CD8-positive, alpha-beta memory T cell (primary cell): ENCODE data around the gene NUDT19. TPM values are rescaled to one million over a fixed set of nuclear protein-coding genes. Genes with fewer than 3 reads are reported as not detected.

ENCODE experiments used
- CTCF ChIA-PET: fragments of 350-600 bp; sonication (Branson Sonifier 250); formaldehyde crosslinking; loops from one replicate; lab custom pipeline; 2021; ENCODE audit warnings: antibody characterized with exemption; lab: Charles Lee
- POLR2A ChIA-PET: fragments of 350-600 bp; sonication (Branson Sonifier 250); formaldehyde crosslinking; loops from one replicate; lab custom pipeline; 2021; ENCODE audit warnings: antibody characterized with exemption; lab: Charles Lee
- DNase-seq, 5 donors: peaks; one replicate each; pipeline versions ENCODE4 v3.0.0 to v3.0.0-alpha.2; 2020 to 2022; ENCODE audit warnings: mixed read lengths in 1 of 5
- H3K27ac ChIP-seq: one replicate; pipeline ENCODE4 v1.7.0; 2013; ENCODE audit warnings: low read depth, mild to moderate bottlenecking, low read length, moderate library complexity
- H3K27me3 ChIP-seq: 2 replicates; pipeline ENCODE4 v1.7.0; 2013; ENCODE audit warnings: low read length, mild to moderate bottlenecking; ENCODE audit not compliant: insufficient read depth, poor library complexity, severe bottlenecking
- H3K36me3 ChIP-seq: 2 replicates; pipeline ENCODE4 v1.7.0; 2013; ENCODE audit warnings: mild to moderate bottlenecking, low read length, moderate library complexity; ENCODE audit not compliant: insufficient read depth
- H3K4me1 ChIP-seq: 2 replicates; pipeline ENCODE4 v1.7.0; 2013; ENCODE audit warnings: mild to moderate bottlenecking, low read length, moderate library complexity; ENCODE audit not compliant: insufficient read depth
- H3K4me3 ChIP-seq: 2 replicates; pipeline ENCODE4 v1.7.0; 2013; ENCODE audit warnings: mild to moderate bottlenecking, low read length
- H3K9me3 ChIP-seq: 2 replicates; pipeline ENCODE4 v1.7.0; 2013; ENCODE audit warnings: mild to moderate bottlenecking, low read length
- H3K27ac Mint-ChIP-seq, 8 donors: one replicate each; pipeline ENCODE4 v1.8.0; 2020 to 2021; ENCODE audit warnings: mixed read lengths in 8 of 8, mild to moderate bottlenecking in 6 of 8, inconsistent platforms in 3 of 8, moderate library complexity in 3 of 8
- H3K27me3 Mint-ChIP-seq, 2 donors: one replicate each; pipeline ENCODE4 v1.8.0; 2020 to 2021; ENCODE audit warnings: mixed read lengths in 2 of 2, mild to moderate bottlenecking in 1 of 2, moderate library complexity in 1 of 2
- H3K36me3 Mint-ChIP-seq, 3 donors: one replicate each; pipeline ENCODE4 v1.8.0; 2020 to 2021; ENCODE audit warnings: mixed read lengths in 3 of 3, inconsistent platforms in 1 of 3, mild to moderate bottlenecking in 1 of 3
- H3K4me1 Mint-ChIP-seq, 3 donors: one replicate each; pipeline ENCODE4 v1.8.0; 2020 to 2021; ENCODE audit warnings: mixed read lengths in 3 of 3, inconsistent platforms in 1 of 3, mild to moderate bottlenecking in 1 of 3
- H3K4me3 Mint-ChIP-seq, 7 donors: one replicate each; pipeline ENCODE4 v1.8.0; 2020 to 2021; ENCODE audit warnings: mixed read lengths in 7 of 7, mild to moderate bottlenecking in 6 of 7, moderate library complexity in 4 of 7, inconsistent platforms in 2 of 7
- H3K9me3 Mint-ChIP-seq, 5 donors: one replicate each; pipeline ENCODE4 v1.8.0; 2020 to 2022; ENCODE audit warnings: mixed read lengths in 5 of 5, mild to moderate bottlenecking in 3 of 5, moderate library complexity in 2 of 5, inconsistent platforms in 1 of 5
- polyA plus RNA-seq: library from polyadenylated mRNA; unstranded; fragments of 300-500 nt; fragmentation: Illumina TruSeq; gene quantifications from one replicate; pipeline ENCODE4 v1.2.3, GENCODE V29; 2021
- total RNA-seq, 2 experiments: library from RNA; stranded (reverse); gene quantifications; one replicate each; pipeline ENCODE4 v1.2.3, GENCODE V29; 2021

Gene NUDT19
- total and polyA plus RNA-seq, 3 experiments from 2014 or later, result 5.0 to 20.6 (median 19.5) TPM

DNA sequence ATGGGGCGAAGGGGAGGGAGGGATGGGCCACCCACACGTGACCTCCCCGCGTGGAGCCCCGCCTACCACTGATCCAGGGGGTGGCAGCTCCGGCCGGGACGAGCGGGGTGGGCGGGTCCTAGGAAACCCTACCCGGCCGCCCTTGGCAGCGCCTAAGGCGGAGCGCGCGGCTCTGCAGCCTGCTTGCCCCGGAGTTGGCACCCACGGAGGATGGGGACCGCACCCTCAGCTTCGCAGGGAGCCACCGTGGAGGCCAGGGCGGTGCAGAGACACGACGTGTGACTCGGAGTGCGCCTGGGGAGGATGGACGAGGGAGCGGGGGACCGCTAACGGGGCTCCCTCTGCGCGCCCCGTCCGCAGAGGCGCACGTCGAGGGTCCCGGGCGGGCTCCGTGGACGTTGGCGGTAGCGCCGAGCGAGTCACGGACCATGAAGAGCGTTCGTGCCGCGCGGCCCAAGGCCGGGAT, 15.9 kb upstream of the NUDT19 start, which contains the start of gene RGS9BP:
TSS of gene RGS9BP (plus strand) at position 129 of the 466 bp plus-strand sequence. CDS start 416 bp downstream, outside the sequence.
- POLR2A ChIA-PET, result interaction anchor here (0.9 to 3.7 kb wide), 7 partner anchors 12 to 501 kb away, joined by 3 to 25 read pairs (median 3); partner anchors contain the start of genes NUDT19 and PDCD5
- Histone ChIP-seq H3K4me3 (peak within 1 kb of the TSS; percentile 92), H3K27me3 (peaks cover 8% of the 10 kb centered on the region), H3K9me3 (no peaks in the 10 kb centered on the region), H3K27ac (peak within 1 kb of the TSS; percentile 80), H3K4me1 (peaks cover 19% of the 10 kb centered on the region), H3K36me3 (no peaks in the 10 kb centered on the region)
- peaks cover 37 to 48% (median 38%) of the 10 kb centered on the region in 3 donors for H3K4me1 Mint-ChIP-seq
- peak within 1 kb of the TSS; percentile 71 to 89 (median 78) for H3K27ac Mint-ChIP-seq
- peak in 4 of 5 donors; percentile 65 to 77 (median 72) for DNase-seq
- peaks cover 9 to 10% of the 10 kb centered on the region in 2 donors for H3K27me3 Mint-ChIP-seq
- H3K36me3 Mint-ChIP-seq, result peaks cover 0 to 7% (median 0%) of the 10 kb centered on the region in 3 donors
- CTCF ChIA-PET, result interaction anchor here (0.8 to 2.6 kb wide), 4 partner anchors 11 to 296 kb away, joined by 3 to 5 read pairs (median 4); partner anchors contain the start of genes CEP89 and FAAP24
- no peaks in the 10 kb centered on the region for H3K9me3 Mint-ChIP-seq
- H3K4me3 Mint-ChIP-seq, result peak within 1 kb of the TSS; percentile 92 to 96 (median 94)

DNA sequence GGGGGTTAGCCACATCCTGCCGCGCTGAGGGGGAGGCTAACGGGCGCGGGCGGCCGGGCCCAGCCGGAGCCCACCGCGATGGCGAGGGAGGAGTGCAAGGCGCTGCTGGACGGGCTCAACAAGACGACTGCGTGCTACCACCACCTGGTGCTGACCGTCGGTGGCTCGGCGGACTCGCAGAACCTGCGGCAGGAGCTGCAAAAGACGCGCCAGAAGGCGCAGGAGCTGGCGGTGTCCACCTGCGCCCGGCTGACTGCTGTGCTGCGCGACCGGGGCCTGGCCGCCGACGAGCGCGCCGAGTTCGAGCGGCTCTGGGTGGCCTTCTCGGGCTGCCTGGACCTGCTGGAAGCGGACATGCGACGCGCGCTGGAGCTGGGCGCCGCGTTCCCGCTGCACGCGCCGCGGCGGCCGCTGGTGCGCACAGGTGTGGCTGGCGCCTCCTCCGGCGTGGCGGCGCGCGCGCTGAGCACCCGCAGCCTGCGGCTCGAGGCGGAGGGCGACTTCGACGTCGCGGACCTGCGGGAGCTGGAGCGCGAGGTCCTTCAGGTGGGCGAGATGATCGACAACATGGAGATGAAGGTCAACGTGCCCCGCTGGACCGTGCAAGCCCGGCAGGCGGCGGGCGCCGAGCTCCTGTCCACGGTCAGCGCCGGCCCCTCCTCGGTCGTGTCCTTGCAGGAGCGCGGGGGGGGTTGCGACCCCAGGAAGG, 15.3 kb upstream of the NUDT19 start:
- Histone ChIP-seq H3K27ac (no peak overlapping the region), H3K4me3 (peak overlapping the region; percentile 92), H3K9me3 (no peaks in the 10 kb centered on the region), H3K36me3 (no peaks in the 10 kb centered on the region), H3K27me3 (peaks cover 8% of the 10 kb centered on the region), H3K4me1 (peaks cover 19% of the 10 kb centered on the region)
- Mint-ChIP-seq H3K4me3 (peak overlapping the region; percentile 15 to 96 (median 94)), H3K36me3 (peaks cover 0 to 7% (median 0%) of the 10 kb centered on the region in 3 donors), H3K9me3 (no peaks in the 10 kb centered on the region), H3K4me1 (peaks cover 36 to 44% (median 37%) of the 10 kb centered on the region in 3 donors), H3K27ac (no peak overlapping the region), H3K27me3 (peaks cover 9 to 13% of the 10 kb centered on the region in 2 donors)
- DNase-seq, result peak in 3 of 5 donors; percentile 4 to 33 (median 21)
- ChIA-PET CTCF (interaction anchor here (1.3 to 2.6 kb wide), 3 partner anchors 11 to 295 kb away, joined by 3 to 5 read pairs (median 5); partner anchors contain the start of genes CEP89 and FAAP24), POLR2A (interaction anchor here (0.8 to 3.7 kb wide), 5 partner anchors 13 to 300 kb away, joined by 3 to 25 read pairs (median 3); partner anchors contain the start of gene NUDT19)

DNA sequence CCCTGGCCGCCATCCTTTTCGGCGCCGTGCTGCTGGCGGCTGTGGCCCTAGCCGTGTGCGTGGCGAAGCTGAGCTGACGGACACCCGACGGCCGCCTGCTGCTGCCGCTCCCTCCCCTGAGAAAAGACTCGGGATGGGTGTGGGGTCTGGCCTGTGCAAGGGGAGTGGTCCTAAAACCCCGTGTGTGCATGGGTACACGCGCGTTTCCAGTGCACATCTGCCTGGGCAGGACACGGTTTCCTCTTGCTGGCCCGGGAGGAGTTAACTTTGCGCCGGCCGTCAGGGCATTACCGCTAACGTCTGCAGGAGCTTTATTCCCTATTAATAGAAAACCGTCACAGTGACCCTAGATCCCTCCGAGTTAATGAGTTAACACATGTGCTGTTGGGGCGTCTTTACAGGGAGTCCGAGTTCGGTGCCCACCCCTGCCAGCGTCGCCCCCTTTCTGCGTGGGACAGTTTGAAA, 14.7 kb upstream of the NUDT19 start:
- Mint-ChIP-seq H3K4me1 (peaks cover 30 to 38% (median 31%) of the 10 kb centered on the region in 3 donors), H3K4me3 (peak overlapping the region in 6 of 7 donors; percentile 71 to 86 (median 78))
- no peak overlapping the region for H3K4me3 ChIP-seq

DNA sequence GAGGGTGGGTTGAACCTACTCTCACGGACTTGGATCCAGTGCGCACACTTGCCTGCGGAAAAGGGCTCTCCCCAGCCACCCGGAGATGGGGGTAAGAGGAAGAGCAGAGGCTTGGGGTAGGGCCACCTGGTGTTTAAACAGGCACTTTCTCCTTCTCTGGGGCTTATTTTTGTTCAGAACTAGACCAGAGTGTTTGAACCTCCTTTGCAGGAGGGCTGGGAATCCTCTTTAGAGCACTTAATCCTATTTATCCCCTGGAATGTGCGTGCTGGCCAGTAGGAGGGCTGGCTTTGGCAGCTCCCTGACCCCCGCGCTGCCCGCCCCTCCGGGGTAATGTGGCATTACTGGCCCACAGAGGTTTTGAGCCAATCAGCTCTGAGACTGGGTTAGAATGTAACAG, 14.0 kb upstream of the NUDT19 start:
- peaks cover 8 to 13% of the 10 kb centered on the region in 2 donors for H3K27me3 Mint-ChIP-seq
- Histone ChIP-seq H3K27me3 (peaks cover 8% of the 10 kb centered on the region), H3K4me1 (peaks cover 17% of the 10 kb centered on the region), H3K27ac (no peak overlapping the region), H3K4me3 (no peak overlapping the region), H3K36me3 (no peaks in the 10 kb centered on the region), H3K9me3 (no peaks in the 10 kb centered on the region)
- peaks cover 23 to 31% (median 24%) of the 10 kb centered on the region in 3 donors for H3K4me1 Mint-ChIP-seq
- no peaks in the 10 kb centered on the region for H3K9me3 Mint-ChIP-seq
- DNase-seq, result no peak
- H3K27ac Mint-ChIP-seq, result no peak overlapping the region
- CTCF ChIA-PET, result interaction anchor here (1.6 kb wide), 1 partner anchor 78 kb away, joined by 5 read pairs; no protein-coding TSS in a partner anchor
- H3K4me3 Mint-ChIP-seq, result peak overlapping the region; percentile 5 to 84 (median 72)
- H3K36me3 Mint-ChIP-seq, result peaks cover 0 to 7% (median 0%) of the 10 kb centered on the region in 3 donors
- POLR2A ChIA-PET, result interaction anchor here (1.6 kb wide), 1 partner anchor 14 kb away, joined by 4 read pairs; the partner anchor contains the start of gene NUDT19

More for the DNA sequence above, 14.7 kb upstream of the NUDT19 start:
- Mint-ChIP-seq H3K36me3 (peaks cover 0 to 7% (median 0%) of the 10 kb centered on the region in 3 donors), H3K9me3 (no peaks in the 10 kb centered on the region), H3K27me3 (peaks cover 9 to 13% of the 10 kb centered on the region in 2 donors), H3K27ac (no peak overlapping the region)
- CTCF ChIA-PET, result interaction anchor here (1.3 to 2.6 kb wide), 3 partner anchors 10 to 295 kb away, joined by 3 to 5 read pairs (median 5); partner anchors contain the start of genes CEP89 and FAAP24
- H3K4me1 ChIP-seq, result peaks cover 19% of the 10 kb centered on the region
- no peak overlapping the region for H3K27ac ChIP-seq
- no peak for DNase-seq
- peaks cover 8% of the 10 kb centered on the region for H3K27me3 ChIP-seq
- H3K36me3 ChIP-seq, result no peaks in the 10 kb centered on the region
- POLR2A ChIA-PET, result interaction anchor here (0.8 to 3.7 kb wide), 3 partner anchors 12 to 16 kb away, joined by 3 to 25 read pairs (median 7); partner anchors contain the start of gene NUDT19
- no peaks in the 10 kb centered on the region for H3K9me3 ChIP-seq

GRCh38 chr19:32680986-32681385, 10.6 kb upstream of the NUDT19 start:
- H3K4me1 Mint-ChIP-seq, result peaks cover 6 to 9% (median 7%) of the 10 kb centered on the region in 3 donors
- ChIA-PET CTCF (interaction anchor here (1.5 kb wide), 1 partner anchor 11 kb away, joined by 4 read pairs; the partner anchor contains the start of gene NUDT19), POLR2A (interaction anchor here (1.5 kb wide), 1 partner anchor 10 kb away, joined by 4 read pairs; the partner anchor contains the start of gene NUDT19)
- H3K36me3 Mint-ChIP-seq, result peaks cover 0 to 2% (median 0%) of the 10 kb centered on the region in 3 donors
- Histone ChIP-seq H3K27me3 (peaks cover 8% of the 10 kb centered on the region), H3K9me3 (no peaks in the 10 kb centered on the region), H3K4me3 (no peak overlapping the region), H3K36me3 (no peaks in the 10 kb centered on the region), H3K27ac (no peak overlapping the region), H3K4me1 (no peaks in the 10 kb centered on the region)
- no peaks in the 10 kb centered on the region for H3K9me3 Mint-ChIP-seq
- no peak for DNase-seq
- no peak overlapping the region for H3K27ac Mint-ChIP-seq
- H3K27me3 Mint-ChIP-seq, result peaks cover 8 to 13% of the 10 kb centered on the region in 2 donors
- H3K4me3 Mint-ChIP-seq, result no peak overlapping the region

DNA sequence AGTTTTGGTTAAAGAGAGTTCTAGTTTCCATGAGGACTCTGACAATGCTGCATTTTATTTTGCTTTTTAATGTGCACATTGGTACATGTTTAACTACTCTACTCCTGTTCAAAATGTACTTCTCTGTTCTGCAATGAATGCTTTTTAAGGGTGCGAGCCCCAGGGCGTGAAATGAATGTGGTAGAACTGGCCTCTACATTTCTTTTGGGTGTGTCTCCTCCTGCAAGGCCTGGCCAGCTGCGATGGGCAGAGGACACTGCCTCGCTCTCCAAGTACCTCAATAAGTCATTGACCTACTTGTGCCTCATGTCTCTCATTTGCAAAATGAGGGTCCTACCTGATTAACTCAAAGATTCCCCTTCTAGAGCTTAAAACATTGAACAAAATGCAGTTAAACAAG, 9.3 kb upstream of the NUDT19 start:
- H3K36me3 Mint-ChIP-seq, result peaks cover 0 to 2% (median 0%) of the 10 kb centered on the region in 3 donors
- DNase-seq, result no peak
- no peak overlapping the region for H3K4me3 Mint-ChIP-seq
- H3K27ac Mint-ChIP-seq, result no peak overlapping the region
- Histone ChIP-seq H3K4me1 (no peaks in the 10 kb centered on the region), H3K4me3 (no peak overlapping the region), H3K27ac (no peak overlapping the region), H3K36me3 (no peaks in the 10 kb centered on the region), H3K9me3 (no peaks in the 10 kb centered on the region), H3K27me3 (no peaks in the 10 kb centered on the region)
- CTCF ChIA-PET, result interaction anchor here (1.1 to 1.6 kb wide), 2 partner anchors 9 to 23 kb away, joined by 3 to 5 read pairs; partner anchors contain the start of gene NUDT19
- H3K9me3 Mint-ChIP-seq, result no peaks in the 10 kb centered on the region
- POLR2A ChIA-PET, result interaction anchor here (1.5 kb wide), 1 partner anchor 9 kb away, joined by 4 read pairs; the partner anchor contains the start of gene NUDT19
- H3K4me1 Mint-ChIP-seq, result peaks cover 2 to 4% (median 4%) of the 10 kb centered on the region in 3 donors
- peaks cover 2 to 8% of the 10 kb centered on the region in 2 donors for H3K27me3 Mint-ChIP-seq

- Histone ChIP-seq H3K27me3 (no peaks in the 10 kb centered on the region), H3K4me1 (peaks cover 18% of the 10 kb centered on the region), H3K36me3 (no peaks in the 10 kb centered on the region), H3K27ac (no peak overlapping the region), H3K4me3 (no peak overlapping the region), H3K9me3 (no peaks in the 10 kb centered on the region)
- ChIA-PET POLR2A (no interaction called here), CTCF (interaction anchor here (1.1 kb wide), 1 partner anchor 10 kb away, joined by 3 read pairs; no protein-coding TSS in a partner anchor)
- Mint-ChIP-seq H3K4me1 (peaks cover 12 to 20% (median 13%) of the 10 kb centered on the region in 3 donors), H3K4me3 (peak overlapping the region in 1 of 7 donors; percentile 41), H3K27ac (no peak overlapping the region), H3K36me3 (peaks cover 0 to 2% (median 2%) of the 10 kb centered on the region in 3 donors), H3K9me3 (no peaks in the 10 kb centered on the region), H3K27me3 (no peaks in the 10 kb centered on the region)
- DNase-seq, result no peak
These were observed 4.7 kb upstream of the NUDT19 start for GRCh38 chr19:32686847-32687475.
